Superior temporal gyrus (tissue), 1 donor: ENCODE measurements around the gene ESRRA.
A peak's percentile ranks its signal among the peaks of the same experiment; 100 is the strongest.

ENCODE experiments used
- DNase-seq: peaks from one replicate; pipeline ENCODE4 v3.0.0-alpha.2; 2016; ENCODE audit errors: extremely low spot score

The ESRRA gene

GRCh38 chr11:64305075-64305690 lies at the start of gene ESRRA:
Gene ESRRA (plus strand): TSS chr11:64305524. CDS start chr11:64307180, 1,656 bp downstream.
- DNase-seq = peak; percentile 97

- no peak for DNase-seq
Observed at GRCh38 chr11:64256300-64256699, 49.0 kb upstream of the ESRRA start.

- DNase-seq = no peak
Observed at GRCh38 chr11:64258356-64258755, 47.0 kb upstream of the ESRRA start.

GRCh38 chr11:64258946-64259532 lies 46.3 kb upstream of the ESRRA start:
- no peak for DNase-seq

- DNase-seq = no peak
Observed at GRCh38 chr11:64259533-64260067, 45.7 kb upstream of the ESRRA start.

- DNase-seq = no peak
Observed at GRCh38 chr11:64260147-64260708, 45.1 kb upstream of the ESRRA start.

- DNase-seq = no peak
Observed at GRCh38 chr11:64261556-64262080, 43.7 kb upstream of the ESRRA start.

GRCh38 chr11:64262271-64263002 lies 42.9 kb upstream of the ESRRA start:
- no peak for DNase-seq

- DNase-seq = no peak
Observed at GRCh38 chr11:64263021-64263946, 42.0 kb upstream of the ESRRA start.

GRCh38 chr11:64263947-64264317 lies 41.4 kb upstream of the ESRRA start:
- no peak for DNase-seq

GRCh38 chr11:64264371-64264852 lies 40.9 kb upstream of the ESRRA start:
- no peak for DNase-seq

GRCh38 chr11:64265176-64266160 lies 39.9 kb upstream of the ESRRA start:
- no peak for DNase-seq

GRCh38 chr11:64266339-64266738 lies 39.0 kb upstream of the ESRRA start:
- no peak for DNase-seq

- no peak for DNase-seq
Observed at GRCh38 chr11:64267207-64267945, 37.9 kb upstream of the ESRRA start.

GRCh38 chr11:64268025-64268892 lies 37.1 kb upstream of the ESRRA start:
- DNase-seq = no peak

- DNase-seq = no peak
Observed at GRCh38 chr11:64268893-64269539, 36.3 kb upstream of the ESRRA start.

GRCh38 chr11:64269540-64270220 lies 35.6 kb upstream of the ESRRA start:
- DNase-seq = peak; percentile 100
